GM23338 (cell line): ENCODE data around the gene ODAD2. TPM values are rescaled to one million over a fixed set of nuclear protein-coding genes. Genes with fewer than 3 reads are reported as not detected.

Experiments
- ATAC-seq: fragments of 200-7000 bp; cut with Tn5 transposase; 3 replicates; pipeline ENCODE4 v1.9.1; 2020
- DNase-seq: peaks from one replicate; pipeline ENCODE4 v3.0.0-alpha.2; 2015; ENCODE audit warnings: low spot score
- H2AFZ ChIP-seq: fragments of 200-600 bp; sonication (generic); 2 replicates; pipeline ENCODE4 v1.8.0; 2016; ENCODE audit warnings: antibody characterized with exemption, mild to moderate bottlenecking, moderate library complexity
- H3F3A ChIP-seq: fragments of 200-600 bp; sonication (generic); replicated peaks from 2 replicates; pipeline ENCODE4 v1.8.0; 2017; ENCODE audit warnings: antibody characterized with exemption, mixed run types, low read depth
- H3K27ac ChIP-seq: fragments of 200-600 bp; sonication (generic); 2 replicates; pipeline ENCODE4 v1.6.1; 2016; ENCODE audit warnings: low read depth
- H3K27me3 ChIP-seq: fragments of 200-600 bp; sonication (generic); 2 replicates; pipeline ENCODE4 v1.8.0; 2016; ENCODE audit warnings: mild to moderate bottlenecking, mixed run types, moderate library complexity; ENCODE audit not compliant: insufficient read depth
- H3K36me3 ChIP-seq: fragments of 200-600 bp; sonication (generic); 2 replicates; pipeline ENCODE4 v1.8.0; 2016; ENCODE audit warnings: mild to moderate bottlenecking; ENCODE audit not compliant: insufficient read depth
- H3K4me1 ChIP-seq: fragments of 200-600 bp; sonication (generic); 2 replicates; pipeline ENCODE4 v1.8.0; 2016; ENCODE audit warnings: mild to moderate bottlenecking, moderate library complexity; ENCODE audit not compliant: insufficient read depth
- H3K4me2 ChIP-seq: fragments of 200-600 bp; sonication (generic); 2 replicates; pipeline ENCODE4 v1.7.1; 2017; ENCODE audit warnings: mixed run types
- H3K4me3 ChIP-seq: fragments of 200-600 bp; sonication (generic); 2 replicates; pipeline ENCODE4 v1.6.1; 2016; ENCODE audit warnings: mixed run types
- H3K79me2 ChIP-seq: fragments of 200-600 bp; sonication (generic); replicated peaks from 2 replicates; pipeline ENCODE4 v1.8.0; 2017; ENCODE audit warnings: mild to moderate bottlenecking; ENCODE audit not compliant: insufficient read depth
- H3K9me2 ChIP-seq: fragments of 200-600 bp; sonication (generic); 2 replicates; pipeline ENCODE4 v1.8.0; 2017; ENCODE audit not compliant: insufficient read depth
- H4K20me1 ChIP-seq: fragments of 200-600 bp; sonication (generic); replicated peaks from 2 replicates; pipeline ENCODE4 v1.8.0; 2017; ENCODE audit warnings: mild to moderate bottlenecking; ENCODE audit not compliant: insufficient read depth
- H3K27ac Mint-ChIP-seq: 2 replicates; pipeline ENCODE4 v1.8.0; 2020; ENCODE audit warnings: inconsistent platforms, mild to moderate bottlenecking, moderate library complexity, mixed read lengths
- H3K27me3 Mint-ChIP-seq: 3 replicates; pipeline ENCODE4 v1.8.0; 2022; ENCODE audit warnings: low read depth, mild to moderate bottlenecking, moderate library complexity, mixed read lengths, inconsistent platforms; ENCODE audit not compliant: insufficient read depth, poor library complexity
- H3K36me3 Mint-ChIP-seq: 3 replicates; pipeline ENCODE4 v1.8.0; 2021; ENCODE audit warnings: low read depth, mild to moderate bottlenecking, inconsistent platforms, moderate library complexity, mixed read lengths
- H3K4me1 Mint-ChIP-seq: 3 replicates; pipeline ENCODE4 v1.8.0; 2020; ENCODE audit warnings: mild to moderate bottlenecking, inconsistent platforms, mixed read lengths
- H3K4me3 Mint-ChIP-seq: 3 replicates; pipeline ENCODE4 v1.8.0; 2021; ENCODE audit warnings: moderate library complexity, mild to moderate bottlenecking, inconsistent platforms, mixed read lengths
- H3K9me3 Mint-ChIP-seq: 3 replicates; pipeline ENCODE4 v1.8.0; 2020; ENCODE audit warnings: moderate library complexity, mild to moderate bottlenecking, inconsistent platforms, mixed read lengths
- CTCF ChIP-seq, 2 experiments: fragments of 200-600 bp in 1 of 2; sonication (generic) in 1 of 2; conservative IDR thresholded peaks; 2 replicates each; pipeline versions ENCODE4 v1.5.1 to v1.6.1; 2016 to 2017; ENCODE audit warnings: antibody characterized with exemption in 2 of 2, low read depth in 2 of 2, mild to moderate bottlenecking in 2 of 2, moderate library complexity in 1 of 2
- ETS1 ChIP-seq: IDR thresholded peaks from 2 replicates; pipeline ENCODE4 v1.6.1; 2016; ENCODE audit warnings: antibody characterized with exemption
- EZH2 ChIP-seq: fragments of 200-600 bp; sonication (generic); IDR thresholded peaks from one replicate; pipeline ENCODE4 v1.8.0; 2017; ENCODE audit warnings: antibody characterized with exemption, mild to moderate bottlenecking, low read depth; ENCODE audit not compliant: unreplicated experiment
- EZH2phosphoT487 ChIP-seq: fragments of 200-600 bp; sonication (generic); IDR thresholded peaks from one replicate; pipeline ENCODE4 v1.8.1; 2018; ENCODE audit warnings: antibody characterized with exemption; ENCODE audit not compliant: unreplicated experiment
- JUNB ChIP-seq: IDR thresholded peaks from one replicate; pipeline ENCODE4 v1.6.1; 2016; ENCODE audit warnings: antibody characterized with exemption; ENCODE audit not compliant: unreplicated experiment
- NANOG ChIP-seq: IDR thresholded peaks from 2 replicates; pipeline ENCODE4 v1.6.1; 2016; ENCODE audit warnings: antibody characterized with exemption, borderline replicate concordance
- POLR2AphosphoS5 ChIP-seq: IDR thresholded peaks from 2 replicates; pipeline ENCODE4 v1.6.1; 2016; ENCODE audit warnings: antibody characterized with exemption, low read depth
- REST ChIP-seq: IDR thresholded peaks from one replicate; pipeline ENCODE4 v1.6.1; 2018; ENCODE audit warnings: antibody characterized with exemption; ENCODE audit not compliant: unreplicated experiment
- STAT1 ChIP-seq: IDR thresholded peaks from one replicate; pipeline ENCODE4 v1.6.1; 2016; ENCODE audit warnings: antibody characterized with exemption; ENCODE audit not compliant: unreplicated experiment
- ZNF114 ChIP-seq: fragments of 250-450 bp; sonication (Bioruptor Pico); IDR thresholded peaks from 2 replicates; pipeline ENCODE4 v1.5.0; 2020; ENCODE audit warnings: mild to moderate bottlenecking, moderate library complexity
- ZNF331 ChIP-seq: fragments of 250-450 bp; sonication (Bioruptor Pico); IDR thresholded peaks from 2 replicates; pipeline ENCODE4 v1.5.0; 2020; ENCODE audit warnings: low read depth, mild to moderate bottlenecking, moderate library complexity
- ZNF462 ChIP-seq: fragments of 250-450 bp; sonication (Bioruptor Pico); IDR thresholded peaks from 2 replicates; pipeline ENCODE4 v1.5.0; 2020; ENCODE audit warnings: mild to moderate bottlenecking, moderate library complexity
- polyA plus RNA-seq: library from polyadenylated mRNA; unstranded; fragments of >200 nt; fragmentation: Nextera tagmentation; extraction: Ambion mirVana; gene quantifications from 2 replicates; pipeline ENCODE4 v1.2.1, GENCODE V29; 2016
- total RNA-seq: library from RNA; depleted of rRNA; stranded (reverse); fragments of >200 nt; shearing (Covaris generic); gene quantifications from 2 replicates; pipeline ENCODE4 v1.2.3, GENCODE V29; 2014

The ODAD2 gene
- total and polyA plus RNA-seq, 2 experiments from 2014 or later: 2.1 to 3.4 TPM

- no peak for TF ChIP-seq ETS1
Measured at GRCh38 chr10:27911539-27911938, 87.3 kb downstream of the ODAD2 start (continued).

GRCh38 chr10:27911011-27911410, 87.9 kb downstream of the ODAD2 start:
- Histone ChIP-seq H3K4me2 (peak overlapping the region; percentile 30), H3K4me1 (peaks cover 18% of the 10 kb centered on the region), H3K36me3 (no peaks in the 10 kb centered on the region), H3K27ac (no peak overlapping the region), H3K9me2 (0 out of 2 replicates have a peak, but pooled peaks cover 3% of the 10 kb centered on the region), H4K20me1 (no peaks in the 10 kb centered on the region), H3K27me3 (no peaks in the 10 kb centered on the region), H3K4me3 (no peak overlapping the region), H3K79me2 (no peaks in the 10 kb centered on the region), H2AFZ (no peak overlapping the region), H3F3A (no peaks in the 10 kb centered on the region)
- ATAC-seq (no peak), DNase-seq (no peak)
- peak overlapping the region; percentile 56 for H3K27ac Mint-ChIP-seq
- peaks cover 40% of the 10 kb centered on the region for H3K4me1 Mint-ChIP-seq
- no peaks in the 10 kb centered on the region for H3K9me3 Mint-ChIP-seq
- H3K36me3 Mint-ChIP-seq: no peaks in the 10 kb centered on the region; the same call in 2 of the 3 replicates
- H3K4me3 Mint-ChIP-seq: peak overlapping the region; percentile 36; the same call in 2 of the 3 replicates
- H3K27me3 Mint-ChIP-seq: peaks cover 2% of the 10 kb centered on the region
- TF ChIP-seq ZNF114 (CRISPR knock-in tag) (no peak), EZH2phosphoT487 (no peak), EZH2 (no peak), CTCF (conservative IDR thresholded peaks at IDR 0.05; ENCODE audit: low read depth in 2 of 2) (no peak), ZNF331 (CRISPR knock-in tag) (no peak), REST (no peak), ZNF462 (no peak), JUNB (no peak), NANOG (no peak), POLR2AphosphoS5 (no peak), STAT1 (no peak), ETS1 (no peak)
